A549 (cell line): ENCODE measurements around the gene TMEM200A. TPM values are rescaled to one million over a fixed set of nuclear protein-coding genes. Genes with fewer than 3 reads are reported as not detected.
A peak's percentile ranks its signal among the peaks of the same experiment; 100 is the strongest.

Experiments used
- ATAC-seq, 2 experiments: fragments of 200-7000 bp in 1 of 2; fragments of >200 bp in 1 of 2; cut with Nextera tagmentation in 1 of 2; cut with Tn5 transposase in 1 of 2; 3 replicates each; pipeline versions ENCODE4 v1.8.0 to v1.9.1; 2018 to 2020; ENCODE audit warnings: mild to moderate bottlenecking in 1 of 2, moderate library complexity in 1 of 2
- CTCF ChIA-PET: fragments of 300-600 bp; sonication (Branson Sonifier 250); formaldehyde crosslinking; extraction: SDS; loops from one replicate; lab custom pipeline; 2021; ENCODE audit warnings: antibody characterized with exemption, inconsistent platforms; lab: Yijun Ruan, JAX
- POLR2A ChIA-PET: fragments of 350-600 bp; formaldehyde crosslinking; extraction: SDS; loops from one replicate; lab custom pipeline; 2021; ENCODE audit warnings: antibody characterized with exemption, inconsistent platforms; lab: Yijun Ruan, JAX
- DNase-seq, 2 experiments: peaks; one replicate each; pipeline versions ENCODE4 v3.0.0 to v3.0.0-alpha.2; 2011 to 2016; ENCODE audit warnings: low read depth in 1 of 2, low spot score in 1 of 2
- FAIRE-seq: peaks from 2 replicates; lab custom pipeline; 2011; peaks lifted over from hg19 to GRCh38; lab: Jason Lieb, UNC
- H3K27ac ChIP-seq, 2 experiments: fragments of >200 bp; sonication (Bioruptor Twin); formaldehyde crosslinking; 3 replicates each; pipeline ENCODE4 v1.5.1; 2016 to 2017
- H3K4me1 ChIP-seq: fragments of >200 bp; sonication (Bioruptor Twin); formaldehyde crosslinking; 3 replicates; pipeline ENCODE4 v1.6.1; 2016
- H3K4me2 ChIP-seq: fragments of >200 bp; sonication (Bioruptor Twin); formaldehyde crosslinking; 3 replicates; pipeline ENCODE4 v1.6.1; 2016
- H3K4me3 ChIP-seq: fragments of >200 bp; sonication (Bioruptor Twin); formaldehyde crosslinking; 3 replicates; pipeline ENCODE4 v1.5.1; 2016
- H3K9me3 ChIP-seq: fragments of >200 bp; sonication (Bioruptor Twin); formaldehyde crosslinking; 3 replicates; pipeline ENCODE4 v1.6.1; 2016
- CBX2 ChIP-seq: fragments of 200-600 bp; sonication (generic); IDR thresholded peaks from 2 replicates; pipeline ENCODE4 v1.6.1; 2016; ENCODE audit warnings: low read depth, mild to moderate bottlenecking, borderline replicate concordance
- CBX8 ChIP-seq: fragments of 200-600 bp; sonication (generic); IDR thresholded peaks from 2 replicates; pipeline ENCODE4 v1.6.1; 2016
- CHD2 ChIP-seq: fragments of 150-350 bp; IDR thresholded peaks from 2 replicates; pipeline ENCODE4 v1.6.1; 2014; ENCODE audit warnings: low read length; ENCODE audit not compliant: partially characterized antibody
- EHF ChIP-seq: fragments of 250-450 bp; sonication (Bioruptor Pico); IDR thresholded peaks from 2 replicates; pipeline ENCODE4 v1.5.0; 2020; ENCODE audit warnings: mild to moderate bottlenecking
- EHMT2 ChIP-seq: fragments of 200-600 bp; sonication (generic); IDR thresholded peaks from 2 replicates; pipeline ENCODE4 v1.6.1; 2016; ENCODE audit warnings: antibody characterized with exemption, low read depth, mild to moderate bottlenecking, moderate library complexity
- EP300 ChIP-seq, 2 experiments: fragments of >200 bp; sonication (Bioruptor Twin); formaldehyde crosslinking; IDR thresholded peaks; 2 replicates in 1 of 2; 3 replicates in 1 of 2; pipeline ENCODE4 v1.6.1; 2016 to 2017
- ESRRA ChIP-seq: fragments of 150-350 bp; IDR thresholded peaks from 2 replicates; pipeline ENCODE4 v1.6.1; 2014; ENCODE audit warnings: mild to moderate bottlenecking, low read length, borderline replicate concordance
- HDAC2 ChIP-seq: fragments of 200-600 bp; sonication (generic); IDR thresholded peaks from 2 replicates; pipeline ENCODE4 v1.6.1; 2016
- HEYL ChIP-seq: fragments of 250-450 bp; sonication (Bioruptor Pico); IDR thresholded peaks from 2 replicates; pipeline ENCODE4 v1.8.0; 2021; ENCODE audit warnings: mild to moderate bottlenecking, moderate library complexity
- HOXB13 ChIP-seq: fragments of 250-450 bp; sonication (Bioruptor Pico); IDR thresholded peaks from 2 replicates; pipeline ENCODE4 v1.5.0; 2020; ENCODE audit warnings: low read depth, mild to moderate bottlenecking, moderate library complexity
- HOXB5 ChIP-seq: fragments of 250-450 bp; sonication (Bioruptor Pico); IDR thresholded peaks from 2 replicates; pipeline ENCODE4 v1.5.0; 2020; ENCODE audit warnings: mild to moderate bottlenecking, moderate library complexity
- JUN ChIP-seq, 2 experiments: fragments of >200 bp; sonication (Bioruptor Twin); formaldehyde crosslinking; IDR thresholded peaks; 2 replicates in 1 of 2; 3 replicates in 1 of 2; pipeline ENCODE4 v1.6.1; 2016 to 2017
- MAFK ChIP-seq: fragments of 450-650 bp; IDR thresholded peaks from 2 replicates; pipeline ENCODE4 v1.6.1; 2014; ENCODE audit not compliant: partially characterized antibody
- MAZ ChIP-seq: fragments of 150-350 bp; IDR thresholded peaks from 2 replicates; pipeline ENCODE4 v1.6.1; 2014; ENCODE audit warnings: antibody characterized with exemption, low read depth, low read length, borderline replicate concordance
- MYC ChIP-seq: IDR thresholded peaks from 2 replicates; pipeline ENCODE4 v1.6.1; 2012; ENCODE audit warnings: mild to moderate bottlenecking, inconsistent platforms, low read length, improper control_type of control experiment, borderline replicate concordance
- RARB ChIP-seq: fragments of 250-450 bp; sonication (Bioruptor Pico); IDR thresholded peaks from 2 replicates; pipeline ENCODE4 v1.8.0; 2021; ENCODE audit warnings: mild to moderate bottlenecking, moderate library complexity
- RFX5 ChIP-seq: fragments of 450-650 bp; IDR thresholded peaks from 2 replicates; pipeline ENCODE4 v1.7.1; 2014; ENCODE audit warnings: antibody characterized with exemption, mild to moderate bottlenecking, moderate library complexity
- RNF2 ChIP-seq: fragments of 200-600 bp; sonication (generic); IDR thresholded peaks from 2 replicates; pipeline ENCODE4 v1.6.1; 2016; ENCODE audit warnings: low read depth, mild to moderate bottlenecking, antibody characterized with exemption, moderate library complexity, borderline replicate concordance
- SREBF2 ChIP-seq: fragments of 450-650 bp; IDR thresholded peaks from 2 replicates; pipeline ENCODE4 v1.6.1; 2014; ENCODE audit warnings: mild to moderate bottlenecking, moderate library complexity
- TP53 ChIP-seq: fragments of 250-450 bp; sonication (Bioruptor Pico); IDR thresholded peaks from 2 replicates; pipeline ENCODE4 v1.5.0; 2021; ENCODE audit warnings: mild to moderate bottlenecking, moderate library complexity
- ZNF302 ChIP-seq: fragments of 250-450 bp; sonication (Bioruptor Pico); IDR thresholded peaks from 2 replicates; pipeline ENCODE4 v1.9.0; 2021; ENCODE audit warnings: inconsistent platforms, mild to moderate bottlenecking, moderate library complexity
- ZSCAN20 ChIP-seq: fragments of 250-450 bp; sonication (Bioruptor Pico); IDR thresholded peaks from 2 replicates; pipeline ENCODE4 v1.8.0; 2022; ENCODE audit warnings: mild to moderate bottlenecking, moderate library complexity
- WGBS: methylation state at CpG from one replicate; pipeline ENCODE4 v1.1.6; 2017; ENCODE audit errors: missing lambda C conversion rate; 5-methylcytosine and 5-hydroxymethylcytosine counted together
- polyA plus RNA-seq, 4 experiments: library from polyadenylated mRNA; depleted of rRNA in 3 of 4; stranded (reverse); fragments of >200 nt; fragmentation: RNase III in 1 of 4; extraction: RNeasy Plus Mini Kit Qiagen cat#74134 plus additional on column Dnase treatment in 1 of 4; gene quantifications; 2 replicates in 3 of 4; 3 replicates in 1 of 4; pipeline ENCODE4 v1.2.3, GENCODE V29; 2011 to 2017
- TF ChIP-seq, protein P1 (sequence below): fragments of >200 bp; sonication (Bioruptor Twin); formaldehyde crosslinking; IDR thresholded peaks from 2 replicates; pipeline ENCODE4 v1.6.1; 2016
- TF ChIP-seq, protein P2 (sequence below): fragments of 250-450 bp; sonication (Bioruptor Pico); IDR thresholded peaks from 2 replicates; pipeline ENCODE4 v1.5.0; 2021; ENCODE audit warnings: mild to moderate bottlenecking, moderate library complexity, borderline replicate concordance
- TF ChIP-seq, protein P3 (sequence below): fragments of 200-600 bp; sonication (generic); IDR thresholded peaks from 2 replicates; pipeline ENCODE4 v1.6.1; 2016; ENCODE audit warnings: antibody characterized with exemption, mild to moderate bottlenecking, moderate library complexity

Gene TMEM200A
- polyA plus RNA-seq, 2 of the 4 experiments (the other 2 are of a cell fraction), result 0.03 TPM; not detected in 1

DNA sequence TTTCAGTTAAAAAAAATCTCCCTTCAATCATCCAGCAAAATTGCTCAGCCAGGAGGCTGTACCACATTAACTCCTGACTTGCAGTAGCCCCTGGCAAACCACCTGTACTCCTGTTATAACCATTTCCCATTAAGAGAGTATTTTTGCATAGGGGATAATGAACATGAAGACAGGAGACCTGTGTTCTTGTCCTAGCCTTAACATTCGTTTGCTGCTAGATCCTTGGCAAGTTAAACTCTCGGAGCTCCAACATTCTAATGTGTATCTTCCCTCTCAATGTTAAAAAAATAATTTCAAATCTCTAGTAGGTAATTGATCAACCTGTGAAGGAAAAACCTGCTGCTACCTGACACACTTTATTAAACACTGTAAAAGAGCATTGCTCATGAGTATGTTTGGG is 8.4 kb upstream of the TMEM200A start:
- H3K9me3 ChIP-seq, result no peaks in the 10 kb centered on the region
- DNase-seq, result no peak
- POLR2A ChIA-PET, result no interaction called here

DNA sequence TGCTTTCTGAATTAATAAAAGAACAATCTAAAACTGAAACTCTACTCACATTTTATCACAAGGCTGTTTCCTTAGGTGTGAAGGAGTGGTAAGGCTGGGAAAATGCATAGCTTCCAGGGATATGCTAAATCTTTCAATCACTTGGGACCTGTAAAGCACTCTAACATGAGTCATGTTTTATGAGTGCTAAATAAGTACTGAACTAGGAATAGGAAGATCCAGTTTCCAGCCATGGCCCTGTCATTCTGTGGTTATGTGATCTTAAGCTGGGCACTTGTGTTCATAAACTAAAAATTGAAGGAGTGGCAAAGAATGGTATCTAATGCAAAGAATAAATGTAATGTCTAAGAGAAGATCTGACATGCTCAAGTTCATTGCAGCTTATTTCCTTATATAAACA is 6.1 kb upstream of the TMEM200A start:
- CTCF ChIA-PET, result interaction anchor here (0.7 kb wide), 1 partner anchor 471 kb away, joined by 3 read pairs; no protein-coding TSS in a partner anchor
- Histone ChIP-seq H3K4me3 (no peak overlapping the region), H3K4me1 (no peaks in the 10 kb centered on the region), H3K27ac (no peak overlapping the region), H3K9me3 (no peaks in the 10 kb centered on the region), H3K4me2 (no peak overlapping the region)
- ATAC-seq (no peak), DNase-seq (no peak), FAIRE-seq (no peak)
- POLR2A ChIA-PET, result no interaction called here
- TF ChIP-seq CHD2 (no peak), HOXB13 (CRISPR knock-in tag) (no peak), CBX8 (no peak), RFX5 (no peak), CBX2 (no peak), MYC (no peak), EHF (CRISPR knock-in tag) (no peak), TP53 (CRISPR knock-in tag) (no peak), ESRRA (no peak), JUN (IDR thresholded peaks at IDR 0.05) (no peak), HOXB5 (CRISPR knock-in tag) (no peak)
- TF ChIP-seq, protein P1, sequence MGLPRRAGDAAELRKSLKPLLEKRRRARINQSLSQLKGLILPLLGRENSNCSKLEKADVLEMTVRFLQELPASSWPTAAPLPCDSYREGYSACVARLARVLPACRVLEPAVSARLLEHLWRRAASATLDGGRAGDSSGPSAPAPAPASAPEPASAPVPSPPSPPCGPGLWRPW, result no peak

More for the DNA sequence above, 8.4 kb upstream of the TMEM200A start:
- CTCF ChIA-PET, result no interaction called here
- TF ChIP-seq HOXB13 (CRISPR knock-in tag), result no peak
- no peak for TF ChIP-seq ZNF302 (CRISPR knock-in tag)
- TF ChIP-seq, protein P2, sequence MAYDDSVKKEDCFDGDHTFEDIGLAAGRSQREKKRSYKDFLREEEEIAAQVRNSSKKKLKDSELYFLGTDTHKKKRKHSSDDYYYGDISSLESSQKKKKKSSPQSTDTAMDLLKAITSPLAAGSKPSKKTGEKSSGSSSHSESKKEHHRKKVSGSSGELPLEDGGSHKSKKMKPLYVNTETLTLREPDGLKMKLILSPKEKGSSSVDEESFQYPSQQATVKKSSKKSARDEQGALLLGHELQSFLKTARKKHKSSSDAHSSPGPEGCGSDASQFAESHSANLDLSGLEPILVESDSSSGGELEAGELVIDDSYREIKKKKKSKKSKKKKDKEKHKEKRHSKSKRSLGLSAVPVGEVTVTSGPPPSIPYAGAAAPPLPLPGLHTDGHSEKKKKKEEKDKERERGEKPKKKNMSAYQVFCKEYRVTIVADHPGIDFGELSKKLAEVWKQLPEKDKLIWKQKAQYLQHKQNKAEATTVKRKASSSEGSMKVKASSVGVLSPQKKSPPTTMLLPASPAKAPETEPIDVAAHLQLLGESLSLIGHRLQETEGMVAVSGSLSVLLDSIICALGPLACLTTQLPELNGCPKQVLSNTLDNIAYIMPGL, result no peak
- TF ChIP-seq CBX8, result peak; percentile 94
- no peak for TF ChIP-seq ESRRA
- no peak for TF ChIP-seq MAFK
- no peak for TF ChIP-seq MYC
- TF ChIP-seq HEYL, result no peak
- TF ChIP-seq SREBF2, result no peak
- TF ChIP-seq HDAC2, result no peak
- peak; percentile 68; the same call in 1 of the 2 replicates for TF ChIP-seq RNF2
- TF ChIP-seq ZSCAN20, result no peak
- no peak for TF ChIP-seq RARB (CRISPR knock-in tag)
- no peak for TF ChIP-seq MAZ
- no peak for TF ChIP-seq EP300 (IDR thresholded peaks at IDR 0.05)
- TF ChIP-seq, protein P1, result no peak
- no peak for TF ChIP-seq CHD2
- no peaks in the 10 kb centered on the region for H3K4me1 ChIP-seq
- ATAC-seq (no peak), FAIRE-seq (no peak)
- no peak overlapping the region for H3K27ac ChIP-seq
- 0% methylated on average over 2 of the region's 2 CpGs for WGBS
- no peak overlapping the region for H3K4me3 ChIP-seq
- no peak overlapping the region for H3K4me2 ChIP-seq

DNA sequence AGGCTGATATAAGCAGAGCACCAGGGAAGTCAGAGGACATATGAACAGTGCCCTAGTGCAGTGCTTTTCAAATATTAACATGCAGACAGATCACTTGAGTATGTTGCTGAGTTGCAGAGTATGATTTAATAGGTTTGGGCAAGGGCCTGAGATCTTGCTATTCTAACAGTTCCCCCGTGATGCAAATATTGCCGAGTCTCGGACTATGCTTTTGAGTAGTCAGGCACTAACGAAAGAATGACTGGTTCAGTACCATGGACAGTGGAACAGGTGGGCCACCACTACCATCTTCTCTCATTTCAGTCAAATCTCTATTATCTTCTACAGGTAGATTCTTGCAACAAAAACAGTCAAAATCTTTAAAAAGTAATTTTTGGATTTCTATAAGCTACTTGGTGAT is 3.7 kb upstream of the TMEM200A start:
- Histone ChIP-seq H3K4me3 (no peak overlapping the region), H3K27ac (no peak overlapping the region), H3K4me2 (no peak overlapping the region), H3K4me1 (0 out of 3 replicates have a peak, but pooled peaks cover 2% of the 10 kb centered on the region), H3K9me3 (no peaks in the 10 kb centered on the region)
- FAIRE-seq (no peak), ATAC-seq (no peak), DNase-seq (no peak)
- 5% methylated on average over 4 of the region's 4 CpGs for WGBS
- ChIA-PET CTCF (no interaction called here), POLR2A (no interaction called here)
- TF ChIP-seq RFX5 (no peak), EHMT2 (peak; percentile 68; the same call in 1 of the 2 replicates)
- TF ChIP-seq, protein P3, sequence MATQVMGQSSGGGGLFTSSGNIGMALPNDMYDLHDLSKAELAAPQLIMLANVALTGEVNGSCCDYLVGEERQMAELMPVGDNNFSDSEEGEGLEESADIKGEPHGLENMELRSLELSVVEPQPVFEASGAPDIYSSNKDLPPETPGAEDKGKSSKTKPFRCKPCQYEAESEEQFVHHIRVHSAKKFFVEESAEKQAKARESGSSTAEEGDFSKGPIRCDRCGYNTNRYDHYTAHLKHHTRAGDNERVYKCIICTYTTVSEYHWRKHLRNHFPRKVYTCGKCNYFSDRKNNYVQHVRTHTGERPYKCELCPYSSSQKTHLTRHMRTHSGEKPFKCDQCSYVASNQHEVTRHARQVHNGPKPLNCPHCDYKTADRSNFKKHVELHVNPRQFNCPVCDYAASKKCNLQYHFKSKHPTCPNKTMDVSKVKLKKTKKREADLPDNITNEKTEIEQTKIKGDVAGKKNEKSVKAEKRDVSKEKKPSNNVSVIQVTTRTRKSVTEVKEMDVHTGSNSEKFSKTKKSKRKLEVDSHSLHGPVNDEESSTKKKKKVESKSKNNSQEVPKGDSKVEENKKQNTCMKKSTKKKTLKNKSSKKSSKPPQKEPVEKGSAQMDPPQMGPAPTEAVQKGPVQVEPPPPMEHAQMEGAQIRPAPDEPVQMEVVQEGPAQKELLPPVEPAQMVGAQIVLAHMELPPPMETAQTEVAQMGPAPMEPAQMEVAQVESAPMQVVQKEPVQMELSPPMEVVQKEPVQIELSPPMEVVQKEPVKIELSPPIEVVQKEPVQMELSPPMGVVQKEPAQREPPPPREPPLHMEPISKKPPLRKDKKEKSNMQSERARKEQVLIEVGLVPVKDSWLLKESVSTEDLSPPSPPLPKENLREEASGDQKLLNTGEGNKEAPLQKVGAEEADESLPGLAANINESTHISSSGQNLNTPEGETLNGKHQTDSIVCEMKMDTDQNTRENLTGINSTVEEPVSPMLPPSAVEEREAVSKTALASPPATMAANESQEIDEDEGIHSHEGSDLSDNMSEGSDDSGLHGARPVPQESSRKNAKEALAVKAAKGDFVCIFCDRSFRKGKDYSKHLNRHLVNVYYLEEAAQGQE, result peak; percentile 88
